K562 (cell line): ENCODE measurements around the gene NDUFS5. TPM values are rescaled to one million over a fixed set of nuclear protein-coding genes. Genes with fewer than 3 reads are reported as not detected.
A peak's percentile ranks its signal among the peaks of the same experiment; 100 is the strongest.

Source experiments
- CREBBP ChIP-seq: IDR thresholded peaks from one replicate; pipeline ENCODE4 v1.6.1; 2012; ENCODE audit warnings: low read depth, mild to moderate bottlenecking, control low read depth, inconsistent platforms, low read length
- ELF1 ChIP-seq: fragments of 200-800 bp; sonication (Bioruptor generic); IDR thresholded peaks from 2 replicates; pipeline ENCODE4 v1.6.1; 2016; ENCODE audit warnings: missing genetic modification characterization, missing compliant biosample characterization
- HCFC1 ChIP-seq: IDR thresholded peaks from 2 replicates; pipeline ENCODE4 v1.6.1; 2012; ENCODE audit warnings: low read depth, low read length, improper control_type of control experiment
- HLTF ChIP-seq: fragments of 450-650 bp; IDR thresholded peaks from 2 replicates; pipeline ENCODE4 v1.6.1; 2016
- HMGN3 ChIP-seq: IDR thresholded peaks from 2 replicates; pipeline ENCODE4 v1.6.1; 2011; ENCODE audit warnings: borderline replicate concordance, low read depth, mild to moderate bottlenecking, mixed read lengths, low read length; ENCODE audit not compliant: insufficient read length; ENCODE audit errors: extremely low read depth
- KDM2B ChIP-seq: fragments of 250-450 bp; sonication (Bioruptor Pico); IDR thresholded peaks from 2 replicates; pipeline ENCODE4 v1.8.0; 2021; ENCODE audit warnings: mild to moderate bottlenecking, moderate library complexity
- L3MBTL2 ChIP-seq: fragments of 450-650 bp; IDR thresholded peaks from 2 replicates; pipeline ENCODE4 v1.6.1; 2016; ENCODE audit warnings: mild to moderate bottlenecking, moderate library complexity
- MAZ ChIP-seq, 2 experiments: fragments of 450-650 bp in 1 of 2; sonication (generic) in 1 of 2; formaldehyde crosslinking; IDR thresholded peaks in 1 of 2; conservative IDR thresholded peaks in 1 of 2; 2 replicates each; pipeline versions ENCODE4 v1.4.0 to v1.5.0; 2020; ENCODE audit warnings: mild to moderate bottlenecking in 1 of 2, missing genetic modification reagents in 1 of 2
- MYC ChIP-seq, 2 experiments: fragments of 250-450 bp in 1 of 2; sonication (Bioruptor Pico) in 1 of 2; IDR thresholded peaks; 2 replicates each; pipeline versions ENCODE4 v1.5.1 to v1.6.1; 2012 to 2021; ENCODE audit warnings: low read depth in 2 of 2, borderline replicate concordance in 1 of 2, improper control_type of control experiment in 1 of 2, low read length in 1 of 2, mild to moderate bottlenecking in 1 of 2, moderate library complexity in 1 of 2
- NR3C1 ChIP-seq: sonication (generic); formaldehyde crosslinking; IDR thresholded peaks from 2 replicates; pipeline ENCODE4 v1.8.1; 2022; ENCODE audit warnings: missing genetic modification reagents
- SIN3B ChIP-seq: fragments of 450-650 bp; IDR thresholded peaks from 2 replicates; pipeline ENCODE4 v1.6.1; 2017; ENCODE audit warnings: low read depth, mild to moderate bottlenecking, moderate library complexity
- TAF9B ChIP-seq: fragments of 450-650 bp; IDR thresholded peaks from 2 replicates; pipeline ENCODE4 v1.6.1; 2018; ENCODE audit warnings: mild to moderate bottlenecking; ENCODE audit not compliant: partially characterized antibody
- TFAM ChIP-seq: fragments of 250-450 bp; sonication (Bioruptor Pico); conservative IDR thresholded peaks from 2 replicates; pipeline ENCODE4 v1.5.0; 2021; ENCODE audit warnings: mild to moderate bottlenecking, moderate library complexity
- XRCC3 ChIP-seq: fragments of 450-650 bp; IDR thresholded peaks from 2 replicates; pipeline ENCODE4 v1.6.1; 2017; ENCODE audit warnings: mild to moderate bottlenecking, moderate library complexity
- ZFX ChIP-seq: sonication (generic); formaldehyde crosslinking; IDR thresholded peaks from 2 replicates; pipeline ENCODE4 v1.8.0; 2022; ENCODE audit warnings: mild to moderate bottlenecking, missing genetic modification reagents, moderate library complexity
- ZNF408 ChIP-seq: fragments of 250-450 bp; sonication (Bioruptor Pico); IDR thresholded peaks from 2 replicates; pipeline ENCODE4 v1.4.0; 2020; ENCODE audit warnings: low read depth, mild to moderate bottlenecking, moderate library complexity
- ZNF76 ChIP-seq: fragments of 250-450 bp; sonication (Bioruptor Pico); IDR thresholded peaks from 2 replicates; pipeline ENCODE4 v1.4.0; 2020; ENCODE audit warnings: mild to moderate bottlenecking, moderate library complexity, borderline replicate concordance
- polyA plus RNA-seq, 8 experiments: library from polyadenylated mRNA; depleted of rRNA in 4 of 8; stranded (reverse) in 5 of 8; unstranded in 3 of 8; fragments of >200 nt; fragmentation: Nextera tagmentation in 2 of 8; fragmentation: Illumina TruSeq in 1 of 8; extraction: Ambion mirVana in 2 of 8; extraction: Trizol in 1 of 8; gene quantifications; 2 replicates each; pipeline versions ENCODE4 v1.2.1 to v1.2.3, GENCODE V29; 2011 to 2014; ENCODE audit warnings: inconsistent platforms in 1 of 8, missing spikeins in 1 of 8
- total RNA-seq, 7 experiments: library from RNA; depleted of rRNA in 6 of 7; stranded (reverse); fragments of >200 nt in 6 of 7; fragmentation: Illumina TruSeq in 2 of 7; extraction: Trizol in 2 of 7; gene quantifications; 2 replicates each; pipeline versions ENCODE4 v1.2.1 to v1.2.3, GENCODE V29; 2011 to 2021; ENCODE audit warnings: low replicate concordance in 1 of 7
- TF ChIP-seq, protein P1 (sequence below), 2 experiments: IDR thresholded peaks; 2 replicates each; pipeline ENCODE4 v1.6.1; 2012; ENCODE audit warnings: improper control_type of control experiment in 2 of 2, low read depth in 2 of 2, low read length in 2 of 2, borderline replicate concordance in 1 of 2
- TF ChIP-seq, protein P2 (sequence below): fragments of 250-450 bp; sonication (Bioruptor Pico); IDR thresholded peaks from 2 replicates; pipeline ENCODE4 v1.9.0; 2021; ENCODE audit warnings: mild to moderate bottlenecking
- TF ChIP-seq, protein P3 (sequence below): sonication (generic); formaldehyde crosslinking; IDR thresholded peaks from 2 replicates; pipeline ENCODE4 v1.8.1; 2023; ENCODE audit warnings: mild to moderate bottlenecking, missing genetic modification reagents
- TF ChIP-seq, protein P4 (sequence below): fragments of 250-450 bp; sonication (Bioruptor Pico); IDR thresholded peaks from 2 replicates; pipeline ENCODE4 v1.4.0; 2020; ENCODE audit warnings: mild to moderate bottlenecking

The NDUFS5 gene
- total and polyA plus RNA-seq, 9 of the 15 experiments (the other 6 are each of a cell fraction or from before 2014, with no cell fraction given): 499 to 2,737 (median 1,281) TPM

DNA sequence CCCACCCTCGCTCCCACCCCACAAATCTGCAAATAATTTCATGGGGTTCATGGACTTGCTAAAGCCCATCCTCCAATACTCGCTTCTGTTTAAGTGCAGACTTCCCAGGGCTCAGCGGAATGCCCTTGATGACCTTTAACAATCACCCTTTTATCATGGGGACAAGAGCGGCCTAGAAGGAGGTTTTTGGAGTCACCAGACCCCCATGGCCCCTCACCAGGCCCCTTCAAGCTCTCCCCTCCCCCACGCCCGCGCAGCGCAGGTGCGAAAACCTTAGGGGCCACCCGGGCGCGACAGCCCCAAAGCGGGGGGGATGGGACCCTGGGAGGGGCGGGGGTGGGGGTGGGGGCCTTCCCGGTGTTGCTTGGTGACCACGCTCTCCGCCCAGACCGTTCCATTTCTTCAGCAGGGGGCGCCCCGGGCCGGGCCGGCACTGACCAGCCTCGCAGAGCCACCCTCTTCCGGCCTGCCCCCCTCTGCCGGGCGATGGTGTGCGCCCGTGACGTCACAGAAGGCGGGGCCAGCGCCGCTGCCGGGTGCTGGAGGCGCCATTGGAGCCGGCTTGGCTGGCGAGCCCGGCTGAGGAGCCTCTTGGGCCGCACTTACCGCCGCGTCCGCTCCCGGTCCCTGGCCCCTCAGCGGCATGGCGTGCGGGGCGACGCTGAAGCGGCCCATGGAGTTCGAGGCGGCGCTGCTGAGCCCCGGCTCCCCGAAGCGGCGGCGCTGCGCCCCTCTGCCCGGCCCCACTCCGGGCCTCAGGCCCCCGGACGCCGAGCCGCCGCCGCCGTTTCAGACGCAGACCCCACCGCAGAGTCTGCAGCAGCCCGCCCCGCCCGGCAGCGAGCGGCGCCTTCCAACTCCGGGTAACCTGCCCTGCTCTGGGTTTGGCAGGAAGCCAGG lies 35.2 kb upstream of the NDUFS5 start, which contains the start of gene AKIRIN1 (continued):
- TF ChIP-seq HMGN3: peak; percentile 94
- TF ChIP-seq, protein P1, sequence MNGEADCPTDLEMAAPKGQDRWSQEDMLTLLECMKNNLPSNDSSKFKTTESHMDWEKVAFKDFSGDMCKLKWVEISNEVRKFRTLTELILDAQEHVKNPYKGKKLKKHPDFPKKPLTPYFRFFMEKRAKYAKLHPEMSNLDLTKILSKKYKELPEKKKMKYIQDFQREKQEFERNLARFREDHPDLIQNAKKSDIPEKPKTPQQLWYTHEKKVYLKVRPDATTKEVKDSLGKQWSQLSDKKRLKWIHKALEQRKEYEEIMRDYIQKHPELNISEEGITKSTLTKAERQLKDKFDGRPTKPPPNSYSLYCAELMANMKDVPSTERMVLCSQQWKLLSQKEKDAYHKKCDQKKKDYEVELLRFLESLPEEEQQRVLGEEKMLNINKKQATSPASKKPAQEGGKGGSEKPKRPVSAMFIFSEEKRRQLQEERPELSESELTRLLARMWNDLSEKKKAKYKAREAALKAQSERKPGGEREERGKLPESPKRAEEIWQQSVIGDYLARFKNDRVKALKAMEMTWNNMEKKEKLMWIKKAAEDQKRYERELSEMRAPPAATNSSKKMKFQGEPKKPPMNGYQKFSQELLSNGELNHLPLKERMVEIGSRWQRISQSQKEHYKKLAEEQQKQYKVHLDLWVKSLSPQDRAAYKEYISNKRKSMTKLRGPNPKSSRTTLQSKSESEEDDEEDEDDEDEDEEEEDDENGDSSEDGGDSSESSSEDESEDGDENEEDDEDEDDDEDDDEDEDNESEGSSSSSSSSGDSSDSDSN (IDR thresholded peaks at IDR 0.05; ENCODE audit: borderline replicate concordance in 1 of 2, low read depth in 2 of 2, low read length in 2 of 2): peak; percentile 68 to 69; a peak in 2 of 4 replicates
- no peak for TF ChIP-seq NR3C1 (CRISPR knock-in tag)
- TF ChIP-seq ELF1 (tag): peak; percentile 96
- TF ChIP-seq, protein P2, sequence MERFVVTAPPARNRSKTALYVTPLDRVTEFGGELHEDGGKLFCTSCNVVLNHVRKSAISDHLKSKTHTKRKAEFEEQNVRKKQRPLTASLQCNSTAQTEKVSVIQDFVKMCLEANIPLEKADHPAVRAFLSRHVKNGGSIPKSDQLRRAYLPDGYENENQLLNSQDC: peak; percentile 61; the same call in 1 of the 2 replicates
- TF ChIP-seq CREBBP: no peak
- peak; percentile 66 for TF ChIP-seq HCFC1
- TF ChIP-seq TFAM (CRISPR knock-in tag): no peak
- peak; percentile 89 for TF ChIP-seq ZFX (CRISPR knock-in tag)
- TF ChIP-seq, protein P3, sequence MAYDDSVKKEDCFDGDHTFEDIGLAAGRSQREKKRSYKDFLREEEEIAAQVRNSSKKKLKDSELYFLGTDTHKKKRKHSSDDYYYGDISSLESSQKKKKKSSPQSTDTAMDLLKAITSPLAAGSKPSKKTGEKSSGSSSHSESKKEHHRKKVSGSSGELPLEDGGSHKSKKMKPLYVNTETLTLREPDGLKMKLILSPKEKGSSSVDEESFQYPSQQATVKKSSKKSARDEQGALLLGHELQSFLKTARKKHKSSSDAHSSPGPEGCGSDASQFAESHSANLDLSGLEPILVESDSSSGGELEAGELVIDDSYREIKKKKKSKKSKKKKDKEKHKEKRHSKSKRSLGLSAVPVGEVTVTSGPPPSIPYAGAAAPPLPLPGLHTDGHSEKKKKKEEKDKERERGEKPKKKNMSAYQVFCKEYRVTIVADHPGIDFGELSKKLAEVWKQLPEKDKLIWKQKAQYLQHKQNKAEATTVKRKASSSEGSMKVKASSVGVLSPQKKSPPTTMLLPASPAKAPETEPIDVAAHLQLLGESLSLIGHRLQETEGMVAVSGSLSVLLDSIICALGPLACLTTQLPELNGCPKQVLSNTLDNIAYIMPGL (CRISPR knock-in tag): peak; percentile 86; the same call in 1 of the 2 replicates
- TF ChIP-seq ZNF408: no peak
- TF ChIP-seq XRCC3: no peak
- TF ChIP-seq, protein P4, sequence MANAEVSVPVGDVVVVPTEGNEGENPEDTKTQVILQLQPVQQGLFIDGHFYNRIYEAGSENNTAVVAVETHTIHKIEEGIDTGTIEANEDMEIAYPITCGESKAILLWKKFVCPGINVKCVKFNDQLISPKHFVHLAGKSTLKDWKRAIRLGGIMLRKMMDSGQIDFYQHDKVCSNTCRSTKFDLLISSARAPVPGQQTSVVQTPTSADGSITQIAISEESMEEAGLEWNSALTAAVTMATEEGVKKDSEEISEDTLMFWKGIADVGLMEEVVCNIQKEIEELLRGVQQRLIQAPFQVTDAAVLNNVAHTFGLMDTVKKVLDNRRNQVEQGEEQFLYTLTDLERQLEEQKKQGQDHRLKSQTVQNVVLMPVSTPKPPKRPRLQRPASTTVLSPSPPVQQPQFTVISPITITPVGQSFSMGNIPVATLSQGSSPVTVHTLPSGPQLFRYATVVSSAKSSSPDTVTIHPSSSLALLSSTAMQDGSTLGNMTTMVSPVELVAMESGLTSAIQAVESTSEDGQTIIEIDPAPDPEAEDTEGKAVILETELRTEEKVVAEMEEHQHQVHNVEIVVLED (CRISPR knock-in tag): peak; percentile 47; the same call in 1 of the 2 replicates
- TF ChIP-seq L3MBTL2: 0 out of 2 replicates have a peak, but pooled peaks have one; percentile 26
- TF ChIP-seq MYC (IDR thresholded peaks at IDR 0.05; ENCODE audit: low read depth, low read length): peak; percentile 66; the same call in 1 of the 2 replicates
- no peak for TF ChIP-seq MYC (CRISPR knock-in tag; IDR thresholded peaks at IDR 0.05; ENCODE audit: borderline replicate concordance, low read depth)
- TF ChIP-seq MAZ (CRISPR knock-in tag; conservative IDR thresholded peaks at IDR 0.05 in 1 of 2, IDR thresholded peaks at IDR 0.05 in 1 of 2): peak; percentile 89 to 92
- TF ChIP-seq TAF9B: peak; percentile 44
- TF ChIP-seq HLTF: no peak
- peak; percentile 89; the same call in 1 of the 2 replicates for TF ChIP-seq KDM2B
- TF ChIP-seq ZNF76 (CRISPR knock-in tag): peak; percentile 73; the same call in 1 of the 2 replicates
- TF ChIP-seq SIN3B: peak; percentile 45; the same call in 1 of the 2 replicates
